ENCODE measurements around the gene MTFR1L.

Gene MTFR1L

DNA sequence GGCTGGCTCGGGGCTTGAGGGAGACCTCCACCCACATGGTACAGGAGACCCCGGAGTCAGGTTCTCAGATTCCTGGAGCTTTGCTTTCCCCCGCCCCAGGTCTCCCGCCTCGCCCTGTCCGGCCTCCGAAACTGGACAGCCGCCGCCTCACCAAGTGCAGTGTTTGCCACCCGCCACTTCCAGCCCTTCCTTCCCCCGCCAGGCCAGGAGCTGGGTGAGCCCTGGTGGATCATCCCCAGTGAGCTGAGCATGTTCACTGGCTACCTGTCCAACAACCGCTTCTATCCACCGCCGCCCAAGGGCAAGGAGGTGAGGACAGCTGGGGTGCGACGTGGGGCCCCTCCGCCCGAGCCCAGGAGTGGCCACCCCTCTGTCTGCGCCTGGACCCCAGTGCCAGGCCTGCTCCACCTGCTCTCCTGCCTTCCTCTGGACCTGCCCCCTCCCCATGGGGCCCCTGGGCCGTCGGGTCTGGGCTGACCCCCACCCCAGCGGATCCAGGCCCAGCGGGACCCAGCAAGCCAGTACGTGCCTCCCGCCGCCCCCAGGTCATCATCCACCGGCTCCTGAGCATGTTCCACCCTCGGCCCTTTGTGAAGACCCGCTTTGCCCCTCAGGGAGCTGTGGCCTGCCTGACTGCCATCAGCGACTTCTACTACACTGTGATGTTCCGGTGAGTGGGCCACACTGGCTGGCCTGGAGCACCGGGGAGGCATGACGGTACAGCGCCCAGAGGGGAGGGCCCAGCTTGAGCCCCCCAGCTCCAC, 11.1 kb upstream of the MTFR1L start:
- TF ChIP-seq, protein P1, sequence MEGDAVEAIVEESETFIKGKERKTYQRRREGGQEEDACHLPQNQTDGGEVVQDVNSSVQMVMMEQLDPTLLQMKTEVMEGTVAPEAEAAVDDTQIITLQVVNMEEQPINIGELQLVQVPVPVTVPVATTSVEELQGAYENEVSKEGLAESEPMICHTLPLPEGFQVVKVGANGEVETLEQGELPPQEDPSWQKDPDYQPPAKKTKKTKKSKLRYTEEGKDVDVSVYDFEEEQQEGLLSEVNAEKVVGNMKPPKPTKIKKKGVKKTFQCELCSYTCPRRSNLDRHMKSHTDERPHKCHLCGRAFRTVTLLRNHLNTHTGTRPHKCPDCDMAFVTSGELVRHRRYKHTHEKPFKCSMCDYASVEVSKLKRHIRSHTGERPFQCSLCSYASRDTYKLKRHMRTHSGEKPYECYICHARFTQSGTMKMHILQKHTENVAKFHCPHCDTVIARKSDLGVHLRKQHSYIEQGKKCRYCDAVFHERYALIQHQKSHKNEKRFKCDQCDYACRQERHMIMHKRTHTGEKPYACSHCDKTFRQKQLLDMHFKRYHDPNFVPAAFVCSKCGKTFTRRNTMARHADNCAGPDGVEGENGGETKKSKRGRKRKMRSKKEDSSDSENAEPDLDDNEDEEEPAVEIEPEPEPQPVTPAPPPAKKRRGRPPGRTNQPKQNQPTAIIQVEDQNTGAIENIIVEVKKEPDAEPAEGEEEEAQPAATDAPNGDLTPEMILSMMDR (IDR thresholded peaks at IDR 0.05; ENCODE audit: insufficient read depth, low read length, missing control alignments) = no peak
- POLR2A ChIA-PET = interaction anchor here (1.6 kb wide), 1 partner anchor 9 kb away, joined by 9 read pairs; the partner anchor contains the start of gene SELENON
- DNase-seq (ENCODE audit: low read depth, low spot score) = no peak
- CTCF ChIA-PET = interaction anchor here (0.9 to 24.7 kb wide), 13 partner anchors 8 to 569 kb away, joined by 3 to 468 read pairs (median 4); partner anchors contain the start of genes MAN1C1, MTFR1L and SELENON
- H3K4me3 ChIP-seq (ENCODE audit: low read depth, low read length) = no peak overlapping the region

DNA sequence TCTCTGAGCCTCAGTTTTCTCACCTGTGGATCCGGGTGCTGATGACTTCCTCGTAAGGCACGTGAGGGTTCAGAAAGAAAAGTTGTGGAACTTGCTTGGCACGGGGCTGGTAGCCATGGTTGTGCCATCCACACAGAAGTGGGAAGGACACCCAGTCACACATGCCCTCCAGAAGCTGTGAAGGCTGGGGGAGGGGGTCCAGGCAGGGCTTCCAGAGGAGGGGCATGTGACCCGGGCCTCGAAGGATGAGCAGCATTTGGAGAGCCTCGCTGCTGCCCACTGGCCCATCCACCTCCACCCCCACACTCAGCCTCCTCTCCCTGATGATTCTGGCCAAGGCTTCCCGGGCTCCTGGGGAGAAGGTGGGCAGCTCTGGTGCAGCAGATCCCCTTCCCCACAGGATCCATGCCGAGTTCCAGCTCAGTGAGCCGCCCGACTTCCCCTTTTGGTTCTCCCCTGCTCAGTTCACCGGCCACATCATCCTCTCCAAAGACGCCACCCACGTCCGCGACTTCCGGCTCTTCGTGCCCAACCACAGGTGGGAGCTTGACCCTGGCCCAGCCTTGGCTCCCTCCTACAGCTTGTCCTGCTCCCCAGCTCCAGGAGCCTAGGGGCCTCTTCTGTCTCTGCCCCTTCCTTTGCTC, 10.3 kb upstream of the MTFR1L start:
- CTCF ChIA-PET = interaction anchor here (0.7 to 24.7 kb wide), 12 partner anchors 9 to 570 kb away, joined by 3 to 468 read pairs (median 4); partner anchors contain the start of genes MAN1C1, MTFR1L and SELENON
- TF ChIP-seq, protein P1 (IDR thresholded peaks at IDR 0.05; ENCODE audit: insufficient read depth, low read length, missing control alignments) = no peak
- no peak for DNase-seq (ENCODE audit: low read depth, low spot score)
- POLR2A ChIA-PET = interaction anchor here (1.2 to 1.6 kb wide), 2 partner anchors 10 kb away, joined by 4 to 9 read pairs; partner anchors contain the start of genes MTFR1L and SELENON
- H3K4me3 ChIP-seq (ENCODE audit: low read depth, low read length) = no peak overlapping the region

DNA sequence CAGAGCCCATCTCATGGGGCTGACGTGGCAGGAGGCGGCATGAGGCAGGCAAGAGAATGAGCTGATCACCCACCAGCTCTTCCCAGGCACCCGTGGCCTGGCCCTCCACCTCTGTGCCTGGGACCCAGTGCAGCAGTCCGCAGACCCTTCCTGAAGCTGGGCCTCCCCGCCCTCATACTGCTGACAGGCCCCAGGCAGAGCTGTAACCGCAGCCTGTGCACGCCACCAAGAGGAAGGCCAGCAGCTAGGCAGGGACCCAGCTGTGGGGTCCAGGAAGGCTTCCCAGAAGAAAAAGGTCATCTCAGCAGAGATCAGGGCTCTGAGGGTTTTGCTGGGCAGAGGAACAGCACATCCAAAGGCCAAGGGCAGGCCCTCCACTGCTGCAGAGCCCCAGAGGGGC, 9.8 kb upstream of the MTFR1L start:
- H3K4me3 ChIP-seq (ENCODE audit: low read depth, low read length) = no peak overlapping the region
- TF ChIP-seq, protein P1 (IDR thresholded peaks at IDR 0.05; ENCODE audit: insufficient read depth, low read length, missing control alignments) = no peak
- POLR2A ChIA-PET = interaction anchor here (1.2 to 1.6 kb wide), 2 partner anchors 10 kb away, joined by 4 to 9 read pairs; partner anchors contain the start of genes MTFR1L and SELENON
- CTCF ChIA-PET = interaction anchor here (0.7 to 24.7 kb wide), 12 partner anchors 9 to 570 kb away, joined by 3 to 468 read pairs (median 4); partner anchors contain the start of genes MAN1C1, MTFR1L and SELENON
- no peak for DNase-seq (ENCODE audit: low read depth, low spot score)

DNA sequence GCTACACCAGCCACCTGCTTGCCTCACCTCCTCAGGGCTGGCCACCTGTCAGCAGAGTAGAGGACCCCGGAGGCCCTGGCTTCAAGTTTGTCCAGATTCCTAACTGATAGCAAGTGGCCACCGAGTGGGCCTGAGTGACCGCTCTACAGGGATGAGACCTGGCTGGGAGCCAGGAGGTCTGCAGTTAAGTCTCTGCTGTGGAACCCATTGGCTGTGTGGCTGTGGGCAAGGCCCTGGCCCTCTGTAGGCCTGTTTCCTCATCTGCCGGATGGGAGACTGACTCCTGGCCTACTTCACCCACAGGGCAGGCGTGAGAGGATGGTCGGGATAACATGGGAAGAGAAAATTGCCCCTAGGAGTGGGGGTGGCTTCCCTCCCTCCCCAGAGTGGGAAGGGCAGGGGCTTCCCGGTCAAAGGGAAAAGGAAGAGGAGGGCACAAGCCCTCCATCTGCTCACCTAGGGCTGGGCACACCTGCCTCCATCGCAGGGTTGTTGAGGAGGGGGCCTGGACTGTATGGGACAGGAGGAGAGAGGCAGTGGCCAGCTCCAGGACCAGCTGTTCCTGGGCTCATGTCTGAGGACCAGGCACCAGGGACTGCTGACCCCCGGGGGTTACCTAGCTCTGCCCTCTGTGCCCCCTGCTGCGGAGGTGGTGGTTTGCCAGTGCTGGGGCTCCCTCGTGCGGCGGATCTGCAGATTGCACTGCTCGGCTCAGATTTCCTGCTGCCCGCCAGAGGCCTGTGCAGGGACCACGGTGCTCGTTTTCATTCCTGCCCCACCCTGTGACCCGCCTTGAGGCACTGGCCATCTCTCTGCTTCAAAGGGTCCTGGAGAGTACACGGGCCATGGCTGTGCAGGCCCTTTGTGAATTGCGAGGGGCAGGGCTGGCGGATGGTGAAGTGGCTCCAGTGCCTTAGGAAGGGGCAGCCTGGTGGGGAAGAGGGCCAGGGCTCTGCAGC, 9.1 kb upstream of the MTFR1L start:
- DNase-seq (ENCODE audit: low read depth, low spot score) = no peak
- ChIA-PET CTCF (interaction anchor here (0.6 to 24.7 kb wide), 20 partner anchors 9 to 571 kb away, joined by 3 to 468 read pairs (median 4); partner anchors contain the start of genes MAN1C1, MTFR1L and SELENON), POLR2A (interaction anchor here (1.2 to 1.6 kb wide), 2 partner anchors 9 to 11 kb away, joined by 4 to 9 read pairs; partner anchors contain the start of genes MTFR1L and SELENON)
- no peak overlapping the region for H3K4me3 ChIP-seq (ENCODE audit: low read depth, low read length)
- TF ChIP-seq, protein P1 (IDR thresholded peaks at IDR 0.05; ENCODE audit: insufficient read depth, low read length, missing control alignments) = peak; percentile 95

DNA sequence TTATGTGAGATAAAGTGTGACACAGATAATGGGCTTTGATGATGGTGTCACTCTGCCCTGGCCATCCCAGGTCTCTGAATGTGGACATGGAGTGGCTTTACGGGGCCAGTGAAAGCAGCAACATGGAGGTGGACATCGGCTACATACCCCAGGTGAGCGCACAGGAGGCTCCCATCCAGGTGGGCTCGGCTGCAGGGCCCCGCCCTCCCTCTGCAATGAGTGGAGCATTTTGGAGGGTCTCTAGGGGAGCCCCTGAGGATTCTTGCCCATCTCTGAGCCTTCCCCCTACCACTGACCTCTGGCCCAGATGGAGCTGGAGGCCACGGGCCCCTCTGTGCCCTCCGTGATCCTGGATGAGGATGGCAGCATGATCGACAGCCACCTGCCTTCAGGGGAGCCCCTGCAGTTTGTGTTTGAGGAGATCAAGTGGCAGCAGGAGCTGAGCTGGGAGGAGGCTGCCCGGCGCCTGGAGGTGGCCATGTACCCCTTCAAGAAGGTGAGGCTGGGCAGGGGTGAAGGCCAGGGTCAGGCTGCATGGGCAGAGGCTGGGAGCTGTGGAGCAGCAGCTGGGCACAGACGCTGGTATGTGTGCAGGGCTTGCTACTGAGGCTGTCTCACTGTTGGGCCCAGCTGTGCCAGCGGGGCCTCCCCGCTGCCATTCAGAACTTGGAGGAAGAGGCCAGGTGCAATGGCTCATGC, 8.2 kb upstream of the MTFR1L start:
- no peak overlapping the region for H3K4me3 ChIP-seq (ENCODE audit: low read depth, low read length)
- POLR2A ChIA-PET = no interaction called here
- TF ChIP-seq, protein P1 (IDR thresholded peaks at IDR 0.05; ENCODE audit: insufficient read depth, low read length, missing control alignments) = no peak
- DNase-seq (ENCODE audit: low read depth, low spot score) = no peak
- CTCF ChIA-PET = interaction anchor here (0.6 to 24.7 kb wide), 19 partner anchors 8 to 572 kb away, joined by 3 to 468 read pairs (median 3); partner anchors contain the start of genes MAN1C1, MTFR1L and SELENON
